K562 (cell line): ENCODE data around the gene PRR35. TPM values are rescaled to one million over a fixed set of nuclear protein-coding genes. Genes with fewer than 3 reads are reported as not detected.

Source experiments
- ARID4B ChIP-seq: sonication (generic); formaldehyde crosslinking; IDR thresholded peaks from 2 replicates; pipeline ENCODE4 v1.8.0; 2022; ENCODE audit warnings: mild to moderate bottlenecking, missing genetic modification reagents
- ATF3 ChIP-seq, 2 experiments: fragments of 450-650 bp in 1 of 2; sonication (generic) in 1 of 2; formaldehyde crosslinking in 1 of 2; IDR thresholded peaks in 1 of 2; conservative IDR thresholded peaks in 1 of 2; 2 replicates each; pipeline versions ENCODE4 v1.6.1 to v1.8.1; 2016 to 2023; ENCODE audit warnings: mild to moderate bottlenecking in 2 of 2, moderate library complexity in 2 of 2, inconsistent platforms in 1 of 2, missing genetic modification reagents in 1 of 2
- CHD1 ChIP-seq: fragments of 200-600 bp; sonication (generic); IDR thresholded peaks from one replicate; pipeline ENCODE4 v1.6.1; 2012; ENCODE audit warnings: mild to moderate bottlenecking, moderate library complexity, low read length, inconsistent platforms
- HNRNPLL ChIP-seq: fragments of 200-400 bp; formaldehyde crosslinking; IDR thresholded peaks from 2 replicates; pipeline ENCODE4 v1.6.1; 2017; ENCODE audit warnings: low read length, low read depth, mild to moderate bottlenecking; ENCODE audit not compliant: poor library complexity, severe bottlenecking
- MAFG ChIP-seq: fragments of 450-650 bp; conservative IDR thresholded peaks from 2 replicates; pipeline ENCODE4 v1.6.1; 2016; ENCODE audit warnings: missing genetic modification characterization, missing compliant biosample characterization
- MED1 ChIP-seq: sonication (generic); formaldehyde crosslinking; IDR thresholded peaks from 2 replicates; pipeline ENCODE4 v1.8.1; 2023; ENCODE audit warnings: missing genetic modification reagents, borderline replicate concordance
- MTA1 ChIP-seq: fragments of 450-650 bp; IDR thresholded peaks from 2 replicates; pipeline ENCODE4 v1.6.1; 2017; ENCODE audit warnings: borderline replicate concordance
- MXI1 ChIP-seq: IDR thresholded peaks from 2 replicates; pipeline ENCODE4 v1.6.1; 2011; ENCODE audit warnings: low read depth, mild to moderate bottlenecking, improper control_type of control experiment, low read length
- NR3C1 ChIP-seq: sonication (generic); formaldehyde crosslinking; IDR thresholded peaks from 2 replicates; pipeline ENCODE4 v1.8.1; 2022; ENCODE audit warnings: missing genetic modification reagents
- POLR2AphosphoS2 ChIP-seq: IDR thresholded peaks from 2 replicates; pipeline ENCODE4 v1.6.1; 2012; ENCODE audit warnings: low read length, improper control_type of control experiment
- PTBP1 ChIP-seq: fragments of 200-400 bp; formaldehyde crosslinking; IDR thresholded peaks from 2 replicates; pipeline ENCODE4 v1.6.1; 2017; ENCODE audit warnings: low read depth, low read length
- SAP30 ChIP-seq: fragments of 200-600 bp; sonication (generic); IDR thresholded peaks from 2 replicates; pipeline ENCODE4 v1.6.1; 2012; ENCODE audit warnings: borderline replicate concordance, low read depth, mild to moderate bottlenecking, moderate library complexity, low read length, control low read depth, inconsistent platforms; ENCODE audit not compliant: insufficient read depth, poor library complexity, severe bottlenecking
- SFPQ ChIP-seq: fragments of 200-400 bp; formaldehyde crosslinking; IDR thresholded peaks from 2 replicates; pipeline ENCODE4 v1.6.1; 2017; ENCODE audit warnings: mild to moderate bottlenecking, low read depth, low read length, moderate library complexity
- SRSF3 ChIP-seq: fragments of 200-400 bp; formaldehyde crosslinking; IDR thresholded peaks from 2 replicates; pipeline ENCODE4 v1.6.1; 2016; ENCODE audit warnings: mild to moderate bottlenecking, low read length, moderate library complexity; ENCODE audit not compliant: insufficient read depth
- TAF9B ChIP-seq: fragments of 450-650 bp; IDR thresholded peaks from 2 replicates; pipeline ENCODE4 v1.6.1; 2018; ENCODE audit warnings: mild to moderate bottlenecking; ENCODE audit not compliant: partially characterized antibody
- TBL1XR1 ChIP-seq, 2 experiments: IDR thresholded peaks; 2 replicates each; pipeline ENCODE4 v1.6.1; 2012; ENCODE audit warnings: improper control_type of control experiment in 2 of 2, low read length in 2 of 2, mild to moderate bottlenecking in 1 of 2
- TFAM ChIP-seq: fragments of 250-450 bp; sonication (Bioruptor Pico); conservative IDR thresholded peaks from 2 replicates; pipeline ENCODE4 v1.5.0; 2021; ENCODE audit warnings: mild to moderate bottlenecking, moderate library complexity
- TRIM24 ChIP-seq, 2 experiments: fragments of 450-650 bp; IDR thresholded peaks; 2 replicates each; pipeline ENCODE4 v1.6.1; 2016
- ZC3H8 ChIP-seq: fragments of 450-650 bp; IDR thresholded peaks from 2 replicates; pipeline ENCODE4 v1.6.1; 2017
- ZNF3 ChIP-seq: fragments of 250-450 bp; sonication (Bioruptor Pico); IDR thresholded peaks from 2 replicates; pipeline ENCODE4 v1.5.0; 2021; ENCODE audit warnings: mild to moderate bottlenecking, moderate library complexity
- ZNF586 ChIP-seq: fragments of 450-650 bp; formaldehyde crosslinking; conservative IDR thresholded peaks from 2 replicates; pipeline ENCODE4 v1.4.0; 2020; ENCODE audit warnings: mild to moderate bottlenecking, moderate library complexity
- ZNF830 ChIP-seq: fragments of 250-450 bp; sonication (Bioruptor Pico); IDR thresholded peaks from 2 replicates; pipeline ENCODE4 v1.5.0; 2021; ENCODE audit warnings: mild to moderate bottlenecking
- polyA plus RNA-seq, 8 experiments: library from polyadenylated mRNA; depleted of rRNA in 4 of 8; stranded (reverse) in 5 of 8; unstranded in 3 of 8; fragments of >200 nt; fragmentation: Nextera tagmentation in 2 of 8; fragmentation: Illumina TruSeq in 1 of 8; extraction: Ambion mirVana in 2 of 8; extraction: Trizol in 1 of 8; gene quantifications; 2 replicates each; pipeline versions ENCODE4 v1.2.1 to v1.2.3, GENCODE V29; 2011 to 2014; ENCODE audit warnings: inconsistent platforms in 1 of 8, missing spikeins in 1 of 8
- total RNA-seq, 7 experiments: library from RNA; depleted of rRNA in 6 of 7; stranded (reverse); fragments of >200 nt in 6 of 7; fragmentation: Illumina TruSeq in 2 of 7; extraction: Trizol in 2 of 7; gene quantifications; 2 replicates each; pipeline versions ENCODE4 v1.2.1 to v1.2.3, GENCODE V29; 2011 to 2021; ENCODE audit warnings: low replicate concordance in 1 of 7

The PRR35 gene
- total and polyA plus RNA-seq, 9 of the 15 experiments (the other 6 are each of a cell fraction or from before 2014, with no cell fraction given): 0.17 to 0.45 (median 0.21) TPM; not detected in 5

- TF ChIP-seq SAP30 (peak; percentile 77), PTBP1 (no peak), TRIM24 (IDR thresholded peaks at IDR 0.05) (no peak), ZNF586 (CRISPR knock-in tag) (no peak), SFPQ (no peak), ARID4B (CRISPR knock-in tag) (peak; percentile 68; the same call in 1 of the 2 replicates), CHD1 (peak; percentile 95), POLR2AphosphoS2 (no peak), ATF3 (IDR thresholded peaks at IDR 0.05) (no peak), ATF3 (CRISPR knock-in tag; conservative IDR thresholded peaks at IDR 0.05) (no peak), HNRNPLL (no peak), MED1 (no peak), SRSF3 (no peak), ZNF830 (CRISPR knock-in tag) (no peak), TBL1XR1 (IDR thresholded peaks at IDR 0.05; ENCODE audit: low read length in 2 of 2) (no peak), MAFG (tag) (no peak), ZC3H8 (no peak), MXI1 (no peak), NR3C1 (CRISPR knock-in tag) (peak; percentile 50; the same call in 1 of the 2 replicates), MTA1 (no peak), TAF9B (no peak), ZNF3 (CRISPR knock-in tag) (no peak), TFAM (CRISPR knock-in tag) (no peak)
Measured at GRCh38 chr16:590188-590814, 30.1 kb downstream of the PRR35 start (continued).
